Heart left ventricle (tissue), 16 donors: ENCODE data around the gene COMMD10. TPM values are rescaled to one million over a fixed set of nuclear protein-coding genes. Genes with fewer than 3 reads are reported as not detected.
"Not testable (repeated sequence)": the region's sequence is repeated elsewhere in the genome, so short reads cannot be mapped to it uniquely, and the experiment has no call there.

Source experiments
- ATAC-seq, 4 donors: fragments of 200-7000 bp; cut with Tn5 transposase; one replicate each; pipeline ENCODE4 v1.9.1; 2020 to 2022; ENCODE audit warnings: moderate library complexity in 4 of 4, mild to moderate bottlenecking in 3 of 4, moderate number of reproducible peaks in 1 of 4
- DNase-seq, 5 donors: peaks; one replicate each; pipeline ENCODE4 v3.0.0-alpha.2; 2020
- H3K27ac ChIP-seq, 12 donors: fragments of 200-600 bp; sonication (generic) in 4 of 12; one replicate each; pipeline versions ENCODE4 v1.5.0 to v1.8.0; 2016 to 2022; ENCODE audit warnings: mild to moderate bottlenecking in 2 of 12
- H3K27me3 ChIP-seq, 9 donors: fragments of 200-600 bp; sonication (generic) in 2 of 9; one replicate each; pipeline versions ENCODE4 v1.5.1 to v1.8.0; 2016 to 2022; ENCODE audit warnings: mild to moderate bottlenecking in 3 of 9
- H3K36me3 ChIP-seq, 9 donors: fragments of 200-600 bp; sonication (generic) in 2 of 9; one replicate each; pipeline versions ENCODE4 v1.5.0 to v1.8.0; 2018 to 2022; ENCODE audit warnings: mild to moderate bottlenecking in 2 of 9
- H3K4me1 ChIP-seq, 12 donors: fragments of 200-600 bp; sonication (generic) in 4 of 12; one replicate each; pipeline versions ENCODE4 v1.5.0 to v1.8.0; 2016 to 2022; ENCODE audit warnings: mild to moderate bottlenecking in 3 of 12
- H3K4me3 ChIP-seq, 12 donors: fragments of 200-600 bp; sonication (generic) in 4 of 12; one replicate each; pipeline versions ENCODE4 v1.5.0 to v1.8.0; 2017 to 2022; ENCODE audit warnings: mild to moderate bottlenecking in 9 of 12, moderate library complexity in 4 of 12
- H3K9me3 ChIP-seq, 12 donors: fragments of 200-600 bp; sonication (generic) in 4 of 12; one replicate each; pipeline versions ENCODE4 v1.5.0 to v1.8.0; 2016 to 2022; ENCODE audit warnings: mild to moderate bottlenecking in 1 of 12
- CTCF ChIP-seq, 12 donors: fragments of 200-600 bp; sonication (generic) in 4 of 12; IDR thresholded peaks; one replicate each; pipeline versions ENCODE4 v1.5.0 to v1.8.0; 2018 to 2022; ENCODE audit warnings: antibody characterized with exemption in 12 of 12, mild to moderate bottlenecking in 5 of 12
- POLR2A ChIP-seq, 2 donors: fragments of 450-650 bp; IDR thresholded peaks; one replicate each; pipeline ENCODE4 v1.6.1; 2017; ENCODE audit warnings: antibody characterized with exemption in 2 of 2, mild to moderate bottlenecking in 2 of 2, moderate library complexity in 2 of 2
- WGBS, 4 donors: extraction: QIAGEN DNeasy Blood & Tissue Kit in 2 of 4; methylation state at CpG; one replicate each; pipeline versions ENCODE4 v1.1.5 to v1.1.7; 2013 to 2018; 5-methylcytosine and 5-hydroxymethylcytosine counted together
- intact Hi-C, 10 donors: fragments of 100-400 bp; cut with DNase I; formaldehyde crosslinking; loops; one replicate each; pipeline versions ENCODE4 v1.11.1 to v1.14.2; 2022
- polyA plus RNA-seq, 2 donors: library from polyadenylated mRNA; stranded (reverse); fragments of 200-250 nt; gene quantifications; one replicate each; pipeline ENCODE4 v1.2.3, GENCODE V29; 2013
- total RNA-seq, 9 donors: library from RNA; depleted of rRNA in 2 of 9; stranded (reverse); fragments of >200 nt in 2 of 9; fragmentation: NEBNext Ultra II Directional in 3 of 9; extraction: Animal tissue kit (Norgen Biotek cat#: 25700) in 3 of 9; gene quantifications; one replicate each; pipeline versions ENCODE4 v1.1.0 to v1.2.4, GENCODE V29; 2016 to 2023
- donor health status: ischemic (EF 13 %, LVEDD 7.1; RV severe dilation, severe dysfunction).
- donor health status: healthy with polysubstance abuse.
- donor health status: DM: no; HTN: yes; CAD: no.
- donor health status: DM: no; HTN: no; CAD: no.
- donor health status: ischemic (EF 25% LVEDD 6.9; RV normal size, moderate dysfunction).
- donor health status: ischemic (EF 25% LVEDD 5.7; RV mildly dilated, moderate dysfunction).
- donor health status: healthy.
- donor health status: DM: yes; HTN: yes; CAD: no.
- donor health status: ischemic (EF 35%, LVEDD 5.7; RV mildly dilated, moderate dysfunction).
- donor health status: nonischemic (EF 11% LVEDD 7.7; RV severe dilation, severe dysfunction).
- donor health status: DM: yes; HTN: yes; CAD: no.
- donor health status: PGD.
- donor health status: ischemic (EF 29% LVEDD 5.4; RV normal size, mild dysfunction).
- donor health status: nonischemic (EF 23%, LVEDD 6.1; RV moderate dilation, normal function).

The COMMD10 gene
- total and polyA plus RNA-seq, 11 donors = 25.2 to 42.2 (median 29.8) TPM

- Histone ChIP-seq H3K27me3 (no peaks in the 10 kb centered on the region), H3K4me1 (peaks cover 0 to 8% (median 0%) of the 10 kb centered on the region in 12 donors), H3K27ac (no peak overlapping the region), H3K9me3 (no peaks in the 10 kb centered on the region), H3K36me3 (peaks cover 0 to 8% (median 0%) of the 10 kb centered on the region in 9 donors), H3K4me3 (no peak overlapping the region)
- peak in 2 of 4 donors; percentile 42 to 48 for ATAC-seq
- WGBS, 4 donors = 84 to 90% (median 88%) methylated on average over 1 of the region's 1 CpG
- intact Hi-C loops = no loop called here
- TF ChIP-seq POLR2A (IDR thresholded peaks at IDR 0.05) = no peak
- TF ChIP-seq CTCF (IDR thresholded peaks at IDR 0.05) = no peak
- DNase-seq = no peak
Measured at GRCh38 chr5:116076496-116076895, 8.3 kb upstream of the COMMD10 start.

- no peak for TF ChIP-seq CTCF (IDR thresholded peaks at IDR 0.05)
- TF ChIP-seq POLR2A (IDR thresholded peaks at IDR 0.05) = no peak
- intact Hi-C loops = no loop called here
- Histone ChIP-seq H3K9me3 (no peaks in the 10 kb centered on the region), H3K27ac (no peak overlapping the region), H3K36me3 (peaks cover 0 to 8% (median 0%) of the 10 kb centered on the region in 9 donors), H3K4me1 (peaks cover 0 to 8% (median 0%) of the 10 kb centered on the region in 12 donors), H3K4me3 (no peak overlapping the region), H3K27me3 (no peaks in the 10 kb centered on the region)
- ATAC-seq (no peak), DNase-seq (no peak)
- WGBS, 4 donors = 85 to 94% (median 89%) methylated on average over 5 of the region's 5 CpGs
Measured at GRCh38 chr5:116078199-116078598, 6.6 kb upstream of the COMMD10 start.

GRCh38 chr5:116084287-116084691, 536 bp upstream of the COMMD10 start:
- TF ChIP-seq POLR2A (IDR thresholded peaks at IDR 0.05) (no peak), CTCF (IDR thresholded peaks at IDR 0.05) (no peak)

GRCh38 chr5:116086309-116086708, 1.5 kb downstream of the COMMD10 start:
- ATAC-seq, H3K27ac ChIP-seq, H3K9me3 ChIP-seq, H3K27me3 ChIP-seq, DNase-seq: not testable (repeated sequence)
- Histone ChIP-seq H3K4me3 (peak overlapping the region in 4 of 12 donors; percentile 78 to 94 (median 87)), H3K36me3 (peaks cover 0 to 27% (median 18%) of the 10 kb centered on the region in 9 donors), H3K4me1 (peaks cover 0 to 50% (median 26%) of the 10 kb centered on the region in 12 donors)
- WGBS, 4 donors = 96 to 98% (median 97%) methylated on average over 11 of the region's 11 CpGs
- intact Hi-C loops = loop anchor here in 2 of 10 donors (10.0 kb wide), 3 partner anchors 242 to 792 kb away; partner anchors contain the start of genes AP3S1 (in 1 of the 2), ATG12 (in 1 of the 2) and CCDC112 (in 1 of the 2)

More at GRCh38 chr5:116084287-116084691, 536 bp upstream of the COMMD10 start:
- 25 to 36% (median 34%) methylated on average over 11 of the region's 11 CpGs for WGBS, 4 donors
- peaks cover 0 to 18% (median 9%) of the 10 kb centered on the region in 9 donors for H3K36me3 ChIP-seq
- H3K27ac ChIP-seq = peak overlapping the region in 11 of 12 donors; percentile 64 to 97 (median 92)
- H3K4me1 ChIP-seq = peaks cover 0 to 40% (median 21%) of the 10 kb centered on the region in 12 donors
- H3K9me3 ChIP-seq = no peaks in the 10 kb centered on the region
- DNase-seq (no peak), ATAC-seq (peak; percentile 39 to 66 (median 54))
- H3K27me3 ChIP-seq = no peaks in the 10 kb centered on the region
- intact Hi-C loops = loop anchor here in 2 of 10 donors (10.0 kb wide), 3 partner anchors 239 to 789 kb away; partner anchors contain the start of genes AP3S1 (in 1 of the 2), ATG12 (in 1 of the 2) and CCDC112 (in 1 of the 2)
- peak overlapping the region; percentile 75 to 98 (median 91) for H3K4me3 ChIP-seq
